HEK293T (cell line): ENCODE results near the gene RGS3.

Source experiments
- ARNT ChIP-seq: fragments of 450-650 bp; IDR thresholded peaks from 2 replicates; pipeline ENCODE4 v1.6.1; 2017; ENCODE audit warnings: mild to moderate bottlenecking
- BHLHE40 ChIP-seq: fragments of 450-650 bp; IDR thresholded peaks from 2 replicates; pipeline ENCODE4 v1.6.1; 2016; ENCODE audit warnings: mild to moderate bottlenecking, moderate library complexity, borderline replicate concordance
- CTBP1 ChIP-seq: fragments of 450-650 bp; IDR thresholded peaks from 2 replicates; pipeline ENCODE4 v1.6.1; 2016; ENCODE audit warnings: borderline replicate concordance
- ELF4 ChIP-seq: fragments of 450-650 bp; IDR thresholded peaks from 2 replicates; pipeline ENCODE4 v1.6.1; 2017; ENCODE audit warnings: antibody characterized with exemption
- FOXA1 ChIP-seq: fragments of 450-650 bp; IDR thresholded peaks from 2 replicates; pipeline ENCODE4 v1.6.1; 2016; ENCODE audit warnings: mild to moderate bottlenecking
- FOXK2 ChIP-seq: fragments of 450-650 bp; IDR thresholded peaks from 2 replicates; pipeline ENCODE4 v1.6.1; 2016; ENCODE audit warnings: mild to moderate bottlenecking
- FOXM1 ChIP-seq: fragments of 450-650 bp; IDR thresholded peaks from 2 replicates; pipeline ENCODE4 v1.6.1; 2017; ENCODE audit warnings: mild to moderate bottlenecking, borderline replicate concordance
- HDGF ChIP-seq: fragments of 450-650 bp; IDR thresholded peaks from 2 replicates; pipeline ENCODE4 v1.6.1; 2017; ENCODE audit warnings: antibody characterized with exemption, borderline replicate concordance
- NFRKB ChIP-seq: fragments of 450-650 bp; IDR thresholded peaks from 2 replicates; pipeline ENCODE4 v1.6.1; 2016; ENCODE audit warnings: mild to moderate bottlenecking, moderate library complexity
- SP1 ChIP-seq: fragments of 450-650 bp; IDR thresholded peaks from 2 replicates; pipeline ENCODE4 v1.6.1; 2017
- SUZ12 ChIP-seq: fragments of 450-650 bp; IDR thresholded peaks from 2 replicates; pipeline ENCODE4 v1.6.1; 2016; ENCODE audit warnings: mild to moderate bottlenecking
- TARDBP ChIP-seq: fragments of 450-650 bp; IDR thresholded peaks from 2 replicates; pipeline ENCODE4 v1.6.1; 2016
- TF ChIP-seq, protein P1 (sequence below): fragments of 450-650 bp; IDR thresholded peaks from 2 replicates; pipeline ENCODE4 v1.6.1; 2016

DNA sequence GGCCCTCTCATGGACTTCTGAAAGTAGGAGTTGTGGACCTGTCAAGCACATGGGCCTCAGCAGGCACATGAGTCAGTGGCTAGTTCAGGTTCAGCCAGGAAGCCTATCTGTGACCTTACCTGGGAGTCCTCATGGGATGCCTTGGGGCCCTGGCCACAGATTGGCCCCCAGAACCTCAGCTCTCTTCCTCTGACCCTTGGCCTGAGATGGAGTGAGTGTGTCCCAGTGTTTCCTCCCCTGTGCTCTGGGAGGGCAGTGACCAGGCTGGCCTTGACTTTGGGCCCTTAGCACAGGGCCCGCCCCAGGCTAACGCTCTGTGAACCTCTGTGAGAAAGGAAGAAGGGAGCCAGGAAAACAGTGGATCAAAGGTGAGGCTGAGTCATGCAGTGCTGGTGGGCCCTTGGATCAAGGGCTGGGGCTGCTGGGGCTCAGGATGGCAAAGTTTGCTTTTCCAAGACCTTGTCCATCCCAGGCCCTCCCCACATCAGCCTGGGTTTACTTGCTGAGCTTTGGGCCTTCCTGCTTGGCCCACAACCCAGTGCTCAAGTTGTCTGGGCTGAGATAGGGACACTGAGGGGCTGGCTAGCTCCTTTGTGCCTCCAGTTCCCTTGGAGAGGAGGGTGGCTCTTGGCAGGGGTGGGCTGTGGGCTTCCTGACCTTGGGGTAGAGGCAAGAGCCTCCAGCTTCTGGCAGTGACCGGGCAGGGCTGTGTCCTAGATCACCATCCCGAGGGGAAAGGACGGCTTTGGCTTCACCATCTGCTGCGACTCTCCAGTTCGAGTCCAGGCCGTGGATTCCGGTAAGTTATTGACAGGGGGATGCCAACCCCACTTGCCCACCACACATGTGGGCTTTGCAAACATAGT, 41.4 kb downstream of the RGS3 start:
- TF ChIP-seq ELF4 (no peak), SUZ12 (no peak), TARDBP (no peak), SP1 (no peak), FOXA1 (no peak), FOXK2 (no peak), ARNT (no peak), HDGF (no peak), CTBP1 (no peak), FOXM1 (no peak), NFRKB (no peak), BHLHE40 (no peak)
- TF ChIP-seq, protein P1, sequence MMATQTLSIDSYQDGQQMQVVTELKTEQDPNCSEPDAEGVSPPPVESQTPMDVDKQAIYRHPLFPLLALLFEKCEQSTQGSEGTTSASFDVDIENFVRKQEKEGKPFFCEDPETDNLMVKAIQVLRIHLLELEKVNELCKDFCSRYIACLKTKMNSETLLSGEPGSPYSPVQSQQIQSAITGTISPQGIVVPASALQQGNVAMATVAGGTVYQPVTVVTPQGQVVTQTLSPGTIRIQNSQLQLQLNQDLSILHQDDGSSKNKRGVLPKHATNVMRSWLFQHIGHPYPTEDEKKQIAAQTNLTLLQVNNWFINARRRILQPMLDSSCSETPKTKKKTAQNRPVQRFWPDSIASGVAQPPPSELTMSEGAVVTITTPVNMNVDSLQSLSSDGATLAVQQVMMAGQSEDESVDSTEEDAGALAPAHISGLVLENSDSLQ: no peak
